ACHN (cell line): ENCODE results near the gene RAB3IP.

Source experiments
- DNase-seq: peaks from one replicate; pipeline ENCODE4 v3.0.0-alpha.2; 2015
- in situ Hi-C: cut with HindIII; loops from 2 replicates; pipeline ENCODE4 v1.10.0; 2017; ENCODE audit warnings: low sequenced_read_pairs, low pct_ligation_motif_present, low pct_unique_long_range_greater_than_20kb

Gene RAB3IP, protein sequence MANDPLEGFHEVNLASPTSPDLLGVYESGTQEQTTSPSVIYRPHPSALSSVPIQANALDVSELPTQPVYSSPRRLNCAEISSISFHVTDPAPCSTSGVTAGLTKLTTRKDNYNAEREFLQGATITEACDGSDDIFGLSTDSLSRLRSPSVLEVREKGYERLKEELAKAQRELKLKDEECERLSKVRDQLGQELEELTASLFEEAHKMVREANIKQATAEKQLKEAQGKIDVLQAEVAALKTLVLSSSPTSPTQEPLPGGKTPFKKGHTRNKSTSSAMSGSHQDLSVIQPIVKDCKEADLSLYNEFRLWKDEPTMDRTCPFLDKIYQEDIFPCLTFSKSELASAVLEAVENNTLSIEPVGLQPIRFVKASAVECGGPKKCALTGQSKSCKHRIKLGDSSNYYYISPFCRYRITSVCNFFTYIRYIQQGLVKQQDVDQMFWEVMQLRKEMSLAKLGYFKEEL

DNA sequence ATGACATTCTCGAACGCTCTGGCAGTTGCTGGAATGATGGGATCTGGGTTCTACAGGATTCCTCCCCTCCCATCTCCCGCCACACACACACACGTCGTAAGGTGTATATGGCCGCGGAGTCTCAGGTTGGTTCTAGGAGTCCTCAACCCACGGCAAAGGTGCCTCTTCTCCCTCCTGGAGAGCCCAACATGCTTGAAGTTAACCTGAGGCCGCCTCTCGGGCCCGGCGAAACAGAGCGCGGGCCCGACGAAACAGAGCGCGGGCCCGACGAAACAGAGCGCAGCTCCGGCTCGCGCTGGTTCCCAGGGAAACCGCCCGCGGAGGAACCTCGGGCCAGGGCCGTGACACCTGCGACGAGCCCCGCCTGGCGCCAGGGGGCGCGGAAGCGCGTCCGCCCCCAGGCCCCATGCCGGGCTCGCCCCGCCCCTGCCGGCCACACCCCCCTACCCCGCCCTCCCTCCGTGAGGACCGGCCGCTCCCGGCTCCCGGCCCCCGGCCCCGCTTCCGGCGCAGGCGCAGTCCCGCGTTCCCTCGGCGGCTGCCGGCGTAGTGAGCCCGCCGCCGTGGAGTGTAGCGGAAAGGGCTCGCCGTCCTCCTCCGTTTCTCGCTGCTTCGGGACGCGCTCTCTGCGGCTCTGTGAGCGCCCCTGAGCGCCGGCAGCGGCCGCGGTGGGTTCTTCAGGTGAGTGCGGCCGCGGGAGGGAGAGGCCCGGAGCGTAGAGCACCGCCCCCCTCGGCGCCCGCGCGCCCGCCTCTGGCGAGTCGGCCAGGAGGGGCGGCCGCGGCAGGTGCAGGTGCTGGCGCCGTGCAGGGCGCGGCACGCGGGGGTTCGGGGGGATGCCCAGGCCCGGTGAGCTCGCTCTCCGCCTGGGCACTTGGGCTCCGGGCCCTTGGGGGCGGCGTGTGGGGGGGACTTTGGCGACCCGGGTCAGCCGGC, at the start of gene RAB3IP:
RAB3IP (plus strand) TSS at position 510 of the 936 bp plus-strand sequence. CDS start 16,549 bp downstream, outside the sequence.
- in situ Hi-C loops, result no loop called here

DNA sequence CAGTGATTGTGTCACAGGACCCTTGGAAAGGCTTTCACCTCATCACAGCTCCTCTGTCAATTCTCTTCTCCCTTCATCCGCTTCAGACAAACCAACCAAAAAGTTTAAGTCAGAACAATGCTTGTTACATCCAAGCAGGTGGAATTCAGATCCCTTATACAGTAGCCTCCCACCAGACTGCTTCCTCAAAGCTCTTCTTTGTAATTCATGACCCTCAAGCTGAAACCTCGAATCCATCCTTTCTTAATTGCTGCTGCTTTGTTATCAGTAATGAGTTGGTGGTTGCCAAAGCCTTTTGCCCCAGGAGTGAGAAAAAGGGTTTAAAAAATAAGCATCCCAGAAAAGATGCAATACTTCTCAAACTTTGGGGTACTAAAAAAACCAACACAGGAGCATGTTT, 49.0 kb upstream of the RAB3IP start:
- in situ Hi-C loops, result no loop called here
- no peak for DNase-seq

More for the DNA sequence above, at the start of gene RAB3IP:
- peak; percentile 94 for DNase-seq

GRCh38 chr12:69694123-69694522, 44.5 kb upstream of the RAB3IP start:
- DNase-seq, result no peak
- in situ Hi-C loops, result no loop called here

GRCh38 chr12:69698054-69698453, 40.6 kb upstream of the RAB3IP start:
- in situ Hi-C loops, result no loop called here
- DNase-seq, result no peak

DNA sequence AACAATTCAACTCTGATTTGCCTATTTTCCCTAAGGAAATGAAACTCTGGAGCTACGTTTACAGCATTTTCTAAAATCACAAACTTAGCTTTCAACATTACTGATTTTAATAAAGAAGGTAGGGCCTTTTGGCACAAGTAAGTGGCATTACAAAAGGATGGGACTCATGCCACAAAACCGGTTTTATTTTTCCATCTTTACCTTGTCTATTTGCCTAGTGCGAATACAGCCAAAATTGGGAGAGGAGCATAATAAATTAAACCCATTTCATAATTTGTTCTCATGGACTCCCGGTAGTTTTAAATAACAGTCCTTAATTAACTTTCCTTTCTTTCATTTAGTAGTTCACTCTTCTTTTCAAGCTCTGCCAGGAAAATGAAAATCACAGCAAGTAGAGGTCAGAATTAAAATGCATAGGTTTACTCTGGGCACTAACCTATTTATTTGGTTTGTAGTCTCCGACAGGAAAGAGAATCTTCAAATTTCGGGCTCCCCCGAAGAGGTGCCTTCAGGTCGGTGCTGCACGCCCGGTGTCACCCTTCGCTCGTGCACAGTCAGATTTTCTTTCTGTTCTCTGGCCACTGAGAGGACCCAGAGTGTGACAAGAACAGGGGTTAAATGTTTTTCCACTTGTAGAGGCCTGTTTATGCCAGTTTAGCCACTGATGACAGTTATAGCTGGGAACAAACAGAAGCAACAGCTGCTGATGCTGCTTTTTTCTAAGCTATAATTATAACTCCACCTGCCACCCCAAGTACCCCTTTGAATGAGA, 39.7 kb upstream of the RAB3IP start, which contains the start of gene BEST3:
BEST3 (minus strand) TSS at position 535 of the 772 bp plus-strand sequence. CDS start 1,505 bp downstream, outside the sequence.
- in situ Hi-C loops, result no loop called here
- no peak for DNase-seq

DNA sequence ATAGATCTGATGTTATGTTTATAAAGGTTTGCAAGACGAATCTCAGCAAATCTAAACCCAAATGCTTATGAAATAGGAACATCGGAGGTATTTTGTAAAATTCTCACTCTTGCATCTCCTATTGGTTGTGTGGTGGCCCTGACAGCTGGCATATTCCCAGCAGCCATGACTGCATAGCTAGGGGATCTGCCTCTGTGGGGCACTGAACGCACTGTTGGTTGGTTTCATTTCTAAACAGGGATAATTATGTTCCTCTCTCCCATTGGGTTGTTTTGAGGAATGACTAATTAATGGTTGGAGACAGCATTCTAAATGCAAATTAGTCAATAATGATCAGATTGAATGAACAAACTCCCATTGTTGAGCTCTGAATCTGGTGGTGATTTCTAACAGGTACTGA, 36.8 kb upstream of the RAB3IP start:
- no peak for DNase-seq
- in situ Hi-C loops, result no loop called here

DNA sequence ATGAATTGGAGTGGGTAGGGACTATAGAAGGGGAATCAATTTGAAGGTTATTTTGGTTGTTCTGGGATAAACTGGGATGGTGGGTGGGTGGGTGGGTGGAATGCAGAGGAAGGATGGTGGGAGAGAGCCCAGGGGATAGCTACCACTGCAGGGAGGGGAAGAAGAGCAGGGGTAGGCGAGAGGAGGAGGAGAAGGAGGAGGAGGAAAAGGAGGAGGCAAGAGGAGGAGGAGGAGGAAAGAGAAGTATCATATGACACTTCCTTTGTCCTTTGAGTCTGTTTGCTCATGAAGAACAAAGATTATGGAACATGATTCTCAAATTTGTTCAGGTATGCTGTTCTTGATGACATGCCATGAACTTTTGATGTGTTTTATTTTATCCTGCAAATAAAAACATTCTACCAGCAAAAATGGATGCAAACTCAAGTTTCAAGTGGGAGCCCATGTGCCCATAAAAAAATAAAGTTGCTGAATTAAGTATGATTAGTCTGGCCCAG, 35.5 kb upstream of the RAB3IP start:
- in situ Hi-C loops, result no loop called here
- DNase-seq, result no peak

GRCh38 chr12:69704357-69704756, 34.3 kb upstream of the RAB3IP start:
- no peak for DNase-seq
- in situ Hi-C loops, result no loop called here

GRCh38 chr12:69708649-69709048, 30.0 kb upstream of the RAB3IP start:
- DNase-seq, result no peak

DNA sequence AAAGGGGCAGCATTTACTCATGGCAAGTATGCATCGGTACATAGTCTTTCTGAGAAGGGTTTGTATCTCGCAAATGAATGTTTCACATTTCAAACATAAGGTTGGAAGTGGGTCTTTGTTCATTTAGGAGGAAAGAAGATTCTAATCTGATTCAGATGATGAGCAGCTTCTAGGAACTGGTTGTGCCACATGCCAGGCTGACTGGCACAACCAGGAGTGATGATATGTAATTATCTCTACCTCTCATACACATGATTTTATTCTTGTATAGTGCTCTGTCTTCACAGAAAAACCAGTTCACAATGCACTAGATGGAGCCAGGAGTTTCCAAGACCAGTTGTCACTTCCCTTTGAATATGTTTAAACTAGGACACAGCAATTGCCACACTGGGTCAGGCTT, 25.8 kb upstream of the RAB3IP start:
- in situ Hi-C loops, result no loop called here

More at GRCh38 chr12:69708649-69709048, 30.0 kb upstream of the RAB3IP start:
- in situ Hi-C loops, result no loop called here

GRCh38 chr12:69714542-69714941, 24.1 kb upstream of the RAB3IP start:
- in situ Hi-C loops, result no loop called here
- DNase-seq, result no peak

More for the DNA sequence above, 25.8 kb upstream of the RAB3IP start:
- no peak for DNase-seq

DNA sequence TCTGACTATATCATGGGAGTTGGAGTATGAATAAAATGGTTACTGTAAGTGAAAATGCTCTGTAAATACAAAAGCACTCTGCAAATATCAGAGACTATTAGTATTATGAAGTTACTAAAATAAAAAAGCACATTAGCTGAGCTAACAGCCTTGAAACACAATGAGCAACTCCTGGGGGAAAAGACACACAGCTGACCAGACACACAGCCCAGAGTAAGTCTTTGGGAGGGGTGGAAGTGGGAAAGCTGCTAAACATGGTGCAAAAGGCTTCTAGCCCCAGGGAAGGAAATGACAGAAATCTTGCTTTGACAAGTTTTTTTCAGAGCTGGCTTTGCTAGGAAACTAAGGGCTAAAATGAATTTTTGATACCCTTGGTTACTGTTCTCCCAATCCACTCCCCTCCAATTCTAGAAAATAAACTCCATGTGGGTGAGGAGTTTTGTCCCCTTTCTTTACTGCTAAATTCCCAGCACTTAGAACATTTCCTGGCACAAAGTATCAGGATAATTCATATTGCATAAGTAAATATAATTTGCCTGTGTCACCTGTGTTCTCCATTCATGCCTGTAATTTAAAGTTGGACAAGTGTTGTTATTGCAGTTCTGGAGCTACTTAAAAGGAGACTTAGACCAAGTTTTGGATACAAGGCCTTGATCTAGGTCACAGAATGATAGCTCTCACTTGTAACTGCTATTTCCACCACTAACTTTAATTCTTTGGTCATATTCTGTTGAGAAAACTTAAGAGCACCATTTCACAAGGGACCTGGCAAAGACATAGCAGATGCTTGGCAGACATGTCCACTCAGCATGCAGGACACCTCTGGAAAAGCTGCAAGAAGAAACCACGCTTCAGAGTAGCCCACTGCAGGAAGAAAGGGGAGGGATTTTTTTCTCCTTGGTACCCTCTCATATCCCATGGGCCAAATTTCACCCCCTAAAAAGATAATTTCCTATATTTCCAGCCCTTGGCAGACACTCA, 19.0 kb upstream of the RAB3IP start:
- in situ Hi-C loops, result no loop called here
- no peak for DNase-seq

DNA sequence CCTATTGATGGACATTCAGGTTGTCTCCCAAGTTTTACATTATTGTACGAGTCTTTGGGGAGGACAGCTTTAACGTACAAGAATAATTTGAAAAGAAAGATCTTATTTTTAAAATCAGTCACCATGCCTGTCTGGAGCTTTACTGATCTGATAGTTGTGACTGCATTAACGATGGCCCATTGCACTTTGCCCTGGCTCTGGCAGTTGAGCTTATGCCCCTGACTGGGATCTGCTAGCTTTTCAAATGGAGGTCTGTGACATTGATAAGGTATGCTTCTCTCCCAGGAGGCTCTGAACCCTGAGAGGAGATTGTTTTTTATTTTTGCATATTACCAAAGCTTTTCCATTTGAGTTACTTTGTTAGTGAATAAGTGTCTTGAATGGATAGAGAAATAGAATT, 17.9 kb upstream of the RAB3IP start:
- no peak for DNase-seq
- in situ Hi-C loops, result no loop called here

DNA sequence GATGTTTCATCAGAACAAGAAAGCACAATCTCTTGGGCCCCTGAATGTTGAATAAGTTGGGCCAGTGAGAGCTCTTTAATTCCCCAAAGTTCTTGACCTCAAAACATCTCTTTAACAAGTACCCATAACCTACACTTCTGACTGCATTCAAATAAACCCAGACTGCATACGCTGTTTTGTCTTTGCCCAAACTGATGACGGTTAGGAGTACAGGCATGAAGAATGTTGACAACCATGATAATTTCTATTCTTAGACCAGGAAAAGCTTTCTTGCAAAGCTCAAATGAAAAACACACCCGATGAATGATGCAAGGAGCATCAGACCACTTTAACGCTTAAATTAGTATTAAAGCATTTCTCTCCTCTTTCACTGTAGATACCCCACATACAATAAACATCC, 11.7 kb upstream of the RAB3IP start:
- in situ Hi-C loops, result no loop called here

DNA sequence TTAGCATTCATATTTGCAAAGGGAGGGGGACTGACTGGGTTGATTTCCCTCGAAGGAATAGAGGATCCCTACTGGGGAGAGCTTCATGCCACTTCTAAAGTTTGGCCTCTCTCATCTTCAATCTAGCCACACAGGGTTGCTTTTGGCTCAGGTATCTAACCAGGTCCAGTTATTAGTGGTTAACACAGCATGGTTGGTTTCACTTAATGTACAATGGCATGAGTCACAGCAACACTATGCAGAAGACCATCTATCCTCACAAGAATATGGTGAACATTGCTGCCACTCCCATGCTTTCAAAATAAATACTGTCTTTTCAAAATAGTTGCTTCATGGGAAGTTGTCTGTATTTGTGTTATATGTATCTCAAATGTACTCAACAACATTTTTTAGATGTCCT, 6.6 kb upstream of the RAB3IP start:
- DNase-seq, result peak; percentile 71
- in situ Hi-C loops, result no loop called here

More for the DNA sequence above, 11.7 kb upstream of the RAB3IP start:
- no peak for DNase-seq

DNA sequence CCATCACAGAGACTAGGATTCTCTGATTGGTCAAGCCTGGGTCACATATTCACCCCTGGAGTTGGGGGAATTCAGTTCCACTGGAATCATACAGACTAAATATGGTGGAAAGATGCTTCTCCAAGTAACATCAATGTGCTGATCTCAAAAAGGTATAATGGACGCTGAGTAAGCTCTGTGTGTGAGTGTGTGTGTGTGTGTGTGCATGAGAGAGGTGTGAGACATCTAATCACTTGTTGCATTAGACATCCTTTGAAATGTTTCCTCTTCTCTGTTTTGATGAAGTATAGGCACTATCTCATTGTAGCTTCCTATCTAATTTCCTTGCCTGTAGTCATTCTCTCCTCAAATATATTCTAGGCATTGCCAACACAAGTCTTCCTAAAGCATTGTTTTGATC, 5.0 kb upstream of the RAB3IP start:
- DNase-seq, result no peak
- in situ Hi-C loops, result no loop called here
